CD14-positive monocyte (primary cell): ENCODE data around the gene ACSL3. TPM values are rescaled to one million over a fixed set of nuclear protein-coding genes. Genes with fewer than 3 reads are reported as not detected.

Source experiments
- DNase-seq, 3 donors: peaks; one replicate each; pipeline ENCODE4 v3.0.0-alpha.2; 2011 to 2022
- H2AFZ ChIP-seq: 2 replicates; pipeline ENCODE4 v1.6.0; 2012; ENCODE audit warnings: mild to moderate bottlenecking, low read depth, low read length, inconsistent platforms; ENCODE audit not compliant: insufficient read depth, poor library complexity, severe bottlenecking
- H3K27ac ChIP-seq, 2 donors: 1 replicate in 1 of 2; 2 replicates in 1 of 2; pipeline ENCODE4 v1.5.1; 2012 to 2013; ENCODE audit warnings: low read length in 2 of 2, control low read depth in 1 of 2, inconsistent platforms in 1 of 2, low read depth in 1 of 2, mild to moderate bottlenecking in 1 of 2
- H3K27me3 ChIP-seq, 2 donors: one replicate each; pipeline versions ENCODE4 v1.6.0 to v1.6.1; 2011 to 2013; ENCODE audit warnings: low read length in 2 of 2; ENCODE audit not compliant: control insufficient read depth in 2 of 2, insufficient read depth in 2 of 2
- H3K36me3 ChIP-seq, 2 donors: replicated peaks in 1 of 2; 1 replicate in 1 of 2; 2 replicates in 1 of 2; pipeline versions ENCODE4 v1.5.1 to v1.6.1; 2012 to 2013; ENCODE audit warnings: low read length in 2 of 2, control low read depth in 1 of 2, inconsistent platforms in 1 of 2, mild to moderate bottlenecking in 1 of 2; ENCODE audit not compliant: insufficient read depth in 2 of 2, control insufficient read depth in 1 of 2
- H3K4me1 ChIP-seq, 2 donors: 1 replicate in 1 of 2; 2 replicates in 1 of 2; pipeline versions ENCODE4 v1.5.1 to v1.6.1; 2012 to 2013; ENCODE audit warnings: low read length in 2 of 2, control low read depth in 1 of 2, inconsistent platforms in 1 of 2, mild to moderate bottlenecking in 1 of 2, moderate library complexity in 1 of 2; ENCODE audit not compliant: insufficient read depth in 2 of 2, control insufficient read depth in 1 of 2
- H3K4me2 ChIP-seq: replicated peaks from 2 replicates; pipeline ENCODE3; 2012; ENCODE audit warnings: low read length, moderate library complexity, mild to moderate bottlenecking; ENCODE audit not compliant: poor library complexity, severe bottlenecking; ENCODE audit errors: extremely low read depth
- H3K4me3 ChIP-seq, 3 experiments: fragments of 200-600 bp in 1 of 3; sonication (generic) in 1 of 3; replicated peaks in 1 of 3; 1 replicate in 2 of 3; 2 replicates in 1 of 3; pipeline ENCODE4 v1.5.1; 2011 to 2013; ENCODE audit warnings: low read length in 3 of 3, mild to moderate bottlenecking in 3 of 3, control low read depth in 2 of 3, low read depth in 2 of 3, inconsistent platforms in 1 of 3, moderate library complexity in 1 of 3
- H3K79me2 ChIP-seq: 2 replicates; pipeline ENCODE4 v1.6.0; 2012; ENCODE audit warnings: mild to moderate bottlenecking, control low read depth, inconsistent platforms, low read length, moderate library complexity; ENCODE audit not compliant: insufficient read depth
- H3K9ac ChIP-seq: 2 replicates; pipeline ENCODE4 v1.6.0; 2017; ENCODE audit warnings: low read length, mild to moderate bottlenecking; ENCODE audit not compliant: insufficient read depth, poor library complexity, severe bottlenecking
- H3K9me3 ChIP-seq, 2 donors: replicated peaks in 1 of 2; 1 replicate in 1 of 2; 2 replicates in 1 of 2; pipeline versions ENCODE4 v1.5.1 to v1.6.1; 2012 to 2013; ENCODE audit warnings: low read length in 2 of 2, control low read depth in 1 of 2; ENCODE audit not compliant: control insufficient read depth in 1 of 2, insufficient read depth in 1 of 2
- H4K20me1 ChIP-seq: 2 replicates; pipeline ENCODE4 v1.6.0; 2012; ENCODE audit warnings: mild to moderate bottlenecking, low read length, control low read depth, moderate library complexity; ENCODE audit not compliant: insufficient read depth
- H3K27ac Mint-ChIP-seq, 7 donors: one replicate each; pipeline ENCODE4 v1.8.0; 2020; ENCODE audit warnings: mild to moderate bottlenecking in 7 of 7, mixed read lengths in 7 of 7, moderate library complexity in 6 of 7, inconsistent platforms in 2 of 7
- H3K27me3 Mint-ChIP-seq, 3 donors: one replicate each; pipeline ENCODE4 v1.8.0; 2021 to 2022; ENCODE audit warnings: low read depth in 3 of 3, mild to moderate bottlenecking in 3 of 3, mixed read lengths in 3 of 3, moderate library complexity in 3 of 3, inconsistent platforms in 1 of 3
- H3K36me3 Mint-ChIP-seq, 2 donors: one replicate each; pipeline ENCODE4 v1.8.0; 2020; ENCODE audit warnings: mixed read lengths in 2 of 2, inconsistent platforms in 1 of 2, mild to moderate bottlenecking in 1 of 2
- H3K4me1 Mint-ChIP-seq: one replicate; pipeline ENCODE4 v1.8.0; 2020; ENCODE audit warnings: mild to moderate bottlenecking, mixed read lengths
- H3K4me3 Mint-ChIP-seq, 2 donors: one replicate each; pipeline ENCODE4 v1.8.0; 2020; ENCODE audit warnings: mild to moderate bottlenecking in 2 of 2, mixed read lengths in 2 of 2, moderate library complexity in 1 of 2
- H3K9me3 Mint-ChIP-seq, 7 donors: one replicate each; pipeline ENCODE4 v1.8.0; 2020 to 2022; ENCODE audit warnings: mixed read lengths in 7 of 7, mild to moderate bottlenecking in 6 of 7, moderate library complexity in 6 of 7, inconsistent platforms in 2 of 7
- WGBS: methylation state at CpG from one replicate; pipeline ENCODE4 v1.1.5; 2013; ENCODE audit warnings: missing lambda C conversion rate; ENCODE audit not compliant: insufficient coverage; 5-methylcytosine and 5-hydroxymethylcytosine counted together
- intact Hi-C, 2 donors: fragments of 100-400 bp; cut with micrococcal nuclease; formaldehyde crosslinking; loops; one replicate each; pipeline versions ENCODE4 v1.15.0 to v1.15.1; 2023
- polyA plus RNA-seq, 3 donors: library from polyadenylated mRNA; depleted of rRNA in 1 of 3; unstranded in 2 of 3; stranded (reverse) in 1 of 3; fragments of 300-500 nt in 2 of 3; fragments of >200 nt in 1 of 3; fragmentation: Illumina TruSeq in 2 of 3; gene quantifications; 1 replicate in 2 of 3; 2 replicates in 1 of 3; pipeline ENCODE4 v1.2.3, GENCODE V29; 2012 to 2021
- TF ChIP-seq, protein P1 (sequence below): fragments of 200-600 bp; IDR thresholded peaks from one replicate; pipeline ENCODE4 v1.8.0; 2022; ENCODE audit warnings: antibody characterized with exemption, mild to moderate bottlenecking

Gene ACSL3
- polyA plus RNA-seq, 3 donors, result 8.8 to 24.4 (median 19.9) TPM

DNA sequence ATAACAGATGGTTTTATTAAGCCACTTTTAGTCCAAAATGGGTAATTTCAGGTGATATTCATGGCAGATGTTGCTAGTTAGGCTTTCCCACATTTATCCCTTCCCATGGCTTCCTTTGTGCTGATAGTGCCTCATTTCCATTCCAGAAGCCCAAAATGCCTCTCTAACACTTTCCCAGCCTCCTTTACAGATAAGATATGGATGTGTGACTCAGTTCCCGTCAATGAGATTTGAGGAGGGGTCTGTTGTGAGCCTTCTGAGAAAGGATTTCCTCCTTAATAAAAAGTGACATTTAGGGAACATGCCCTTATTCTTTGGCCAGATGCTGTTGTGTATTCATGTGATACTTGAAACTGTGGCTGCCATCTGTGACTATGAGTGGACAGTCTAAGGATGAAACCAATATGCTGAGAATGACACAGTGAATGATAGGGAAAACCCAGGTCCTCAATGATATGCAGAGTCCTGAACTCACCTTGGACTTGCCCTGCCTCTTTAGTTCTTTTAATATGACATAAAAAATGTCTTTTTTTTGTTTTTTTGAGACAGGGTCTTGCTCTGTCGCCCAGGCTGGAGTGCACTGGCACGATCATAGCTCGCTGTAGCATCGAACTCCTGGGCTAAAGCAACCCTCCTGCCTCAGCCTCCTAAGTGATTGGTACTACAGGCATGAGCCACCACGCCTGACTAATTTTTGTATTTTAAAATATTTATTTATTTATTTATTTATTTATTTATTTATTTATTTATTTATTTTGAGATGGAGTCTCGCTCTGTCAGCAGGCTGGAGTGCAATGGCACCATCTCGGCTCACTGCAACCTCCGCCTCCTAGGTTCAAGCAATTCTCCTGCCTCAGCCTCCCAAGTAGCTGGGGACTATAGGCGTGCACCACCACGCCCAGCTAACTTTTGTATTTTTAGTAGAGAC lies 5.8 kb upstream of the ACSL3 start:
- no peaks in the 10 kb centered on the region for H3K36me3 ChIP-seq
- TF ChIP-seq, protein P1, sequence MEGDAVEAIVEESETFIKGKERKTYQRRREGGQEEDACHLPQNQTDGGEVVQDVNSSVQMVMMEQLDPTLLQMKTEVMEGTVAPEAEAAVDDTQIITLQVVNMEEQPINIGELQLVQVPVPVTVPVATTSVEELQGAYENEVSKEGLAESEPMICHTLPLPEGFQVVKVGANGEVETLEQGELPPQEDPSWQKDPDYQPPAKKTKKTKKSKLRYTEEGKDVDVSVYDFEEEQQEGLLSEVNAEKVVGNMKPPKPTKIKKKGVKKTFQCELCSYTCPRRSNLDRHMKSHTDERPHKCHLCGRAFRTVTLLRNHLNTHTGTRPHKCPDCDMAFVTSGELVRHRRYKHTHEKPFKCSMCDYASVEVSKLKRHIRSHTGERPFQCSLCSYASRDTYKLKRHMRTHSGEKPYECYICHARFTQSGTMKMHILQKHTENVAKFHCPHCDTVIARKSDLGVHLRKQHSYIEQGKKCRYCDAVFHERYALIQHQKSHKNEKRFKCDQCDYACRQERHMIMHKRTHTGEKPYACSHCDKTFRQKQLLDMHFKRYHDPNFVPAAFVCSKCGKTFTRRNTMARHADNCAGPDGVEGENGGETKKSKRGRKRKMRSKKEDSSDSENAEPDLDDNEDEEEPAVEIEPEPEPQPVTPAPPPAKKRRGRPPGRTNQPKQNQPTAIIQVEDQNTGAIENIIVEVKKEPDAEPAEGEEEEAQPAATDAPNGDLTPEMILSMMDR, result no peak

DNA sequence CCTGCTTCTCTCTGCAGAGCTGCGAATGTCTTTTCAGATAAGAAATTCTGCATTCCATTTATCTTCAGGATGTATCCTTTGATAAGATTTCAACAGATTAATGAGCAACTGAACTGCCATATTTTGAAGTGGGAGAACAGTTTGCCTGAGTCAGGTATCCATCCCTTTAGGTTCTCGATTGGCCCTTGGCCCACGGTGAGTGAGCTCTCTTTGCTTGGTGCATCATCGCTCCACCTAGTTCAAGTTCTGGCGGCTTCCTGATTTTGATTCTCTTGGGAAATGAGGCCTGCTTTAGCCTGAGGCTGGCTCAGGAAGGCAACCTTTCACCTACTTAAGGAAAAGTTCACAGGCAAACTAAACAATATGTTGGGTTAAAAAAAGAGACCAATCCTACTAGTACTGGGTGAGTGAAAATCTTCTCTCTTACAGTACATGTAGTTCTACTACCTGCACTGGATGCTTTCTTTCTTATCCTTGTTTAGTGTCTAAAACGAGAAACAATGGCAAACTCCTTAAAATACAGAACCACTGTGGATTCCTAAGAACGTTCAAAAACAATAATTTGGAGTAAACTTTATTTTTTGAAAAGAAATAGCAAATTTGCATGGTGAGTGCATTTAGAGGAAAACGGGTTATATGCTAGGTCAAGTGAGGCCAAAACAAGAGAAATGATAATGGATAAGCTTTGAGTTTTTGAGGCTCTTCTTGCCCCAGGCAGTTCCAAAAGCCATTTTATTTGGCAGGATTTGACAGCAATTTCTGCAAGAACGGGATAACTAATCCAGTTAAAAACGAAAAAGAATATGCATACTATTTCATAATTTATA lies 837 bp upstream of the ACSL3 start:
- H3K27me3 ChIP-seq, result no peaks in the 10 kb centered on the region
- peak overlapping the region; percentile 93 for H3K9ac ChIP-seq
- H3K4me3 ChIP-seq, result peak overlapping the region; percentile 34 to 80 (median 39)
- no peaks in the 10 kb centered on the region for H3K9me3 ChIP-seq
- H3K4me1 ChIP-seq, result peaks cover 29 to 31% of the 10 kb centered on the region in 2 donors
- peak overlapping the region; percentile 6 to 70 (median 55) for H3K27ac Mint-ChIP-seq
- intact Hi-C loops, result loop anchor here in 1 of 2 donors (5.0 to 10.0 kb wide), 3 partner anchors 42 to 153 kb away; no protein-coding TSS in a partner anchor
- no peak overlapping the region for H2AFZ ChIP-seq
- H3K36me3 ChIP-seq, result no peaks in the 10 kb centered on the region
- no peaks in the 10 kb centered on the region for H3K9me3 Mint-ChIP-seq
- no peak overlapping the region for H3K27ac ChIP-seq
- peak overlapping the region in 1 of 2 donors; percentile 64 for H3K4me3 Mint-ChIP-seq
- H4K20me1 ChIP-seq, result peaks cover 38% of the 10 kb centered on the region
- TF ChIP-seq, protein P1, result no peak
- peak overlapping the region; percentile 85 for H3K4me2 ChIP-seq
- H3K4me1 Mint-ChIP-seq, result peaks cover 7% of the 10 kb centered on the region
- DNase-seq, result peak in 2 of 3 donors; percentile 29 to 48
- peaks cover 0 to 3% (median 0%) of the 10 kb centered on the region in 3 donors for H3K27me3 Mint-ChIP-seq
- 63% methylated on average over 5 of the region's 10 CpGs for WGBS
- peaks cover 0 to 3% of the 10 kb centered on the region in 2 donors for H3K36me3 Mint-ChIP-seq
- H3K79me2 ChIP-seq, result peaks cover 39% of the 10 kb centered on the region

More for the DNA sequence above, 5.8 kb upstream of the ACSL3 start:
- Mint-ChIP-seq H3K4me3 (no peak overlapping the region), H3K27ac (no peak overlapping the region), H3K9me3 (no peaks in the 10 kb centered on the region), H3K36me3 (no peaks in the 10 kb centered on the region), H3K4me1 (peaks cover 5% of the 10 kb centered on the region), H3K27me3 (peaks cover 0 to 3% (median 0%) of the 10 kb centered on the region in 3 donors)
- DNase-seq, result no peak
- intact Hi-C loops, result no loop called here
- no peak overlapping the region for H3K4me2 ChIP-seq
- no peak overlapping the region for H3K9ac ChIP-seq
- no peak overlapping the region for H3K27ac ChIP-seq
- peaks cover 6% of the 10 kb centered on the region in 2 donors for H3K4me1 ChIP-seq
- no peaks in the 10 kb centered on the region for H3K27me3 ChIP-seq
- H4K20me1 ChIP-seq, result no peaks in the 10 kb centered on the region
- no peaks in the 10 kb centered on the region for H3K79me2 ChIP-seq
- 100% methylated on average over 2 of the region's 11 CpGs for WGBS
- no peak overlapping the region for H2AFZ ChIP-seq
- H3K4me3 ChIP-seq, result no peak overlapping the region
- H3K9me3 ChIP-seq, result no peaks in the 10 kb centered on the region
